HepG2 (cell line): Measurements from ENCODE around the gene ENO3. TPM values are rescaled to one million over a fixed set of nuclear protein-coding genes. Genes with fewer than 3 reads are reported as not detected.
A peak's percentile ranks its signal among the peaks of the same experiment; 100 is the strongest.

Experiments used
- ATF7-NPFF ChIP-seq: sonication (generic); formaldehyde crosslinking; IDR thresholded peaks from 2 replicates; pipeline ENCODE4 v1.8.1; 2023; ENCODE audit warnings: mild to moderate bottlenecking, low read depth, missing genetic modification reagents, moderate library complexity
- CENPX ChIP-seq: sonication (generic); formaldehyde crosslinking; IDR thresholded peaks from 2 replicates; pipeline ENCODE4 v1.9.0; 2021; ENCODE audit warnings: mild to moderate bottlenecking, missing genetic modification reagents, moderate library complexity
- FOXK2 ChIP-seq: fragments of 450-650 bp; IDR thresholded peaks from 2 replicates; pipeline ENCODE4 v1.6.1; 2016
- KAT2B ChIP-seq: fragments of 150-350 bp; IDR thresholded peaks from 2 replicates; pipeline ENCODE4 v1.6.1; 2014; ENCODE audit warnings: low read depth, low read length, borderline replicate concordance
- MEIS2 ChIP-seq: sonication (generic); formaldehyde crosslinking; IDR thresholded peaks from 2 replicates; pipeline ENCODE4 v1.9.0; 2021; ENCODE audit warnings: mild to moderate bottlenecking, missing genetic modification reagents
- SNAPC2 ChIP-seq: sonication (generic); formaldehyde crosslinking; IDR thresholded peaks from 2 replicates; pipeline ENCODE4 v1.8.1; 2022; ENCODE audit warnings: mild to moderate bottlenecking, missing genetic modification reagents
- SOX6 ChIP-seq, 2 experiments: fragments of 450-650 bp in 1 of 2; sonication (generic) in 1 of 2; formaldehyde crosslinking in 1 of 2; IDR thresholded peaks; 2 replicates each; pipeline versions ENCODE4 v1.4.0 to v1.6.1; 2017 to 2020; ENCODE audit warnings: antibody characterized with exemption in 1 of 2, mild to moderate bottlenecking in 1 of 2, missing genetic modification reagents in 1 of 2
- SRSF4 ChIP-seq: fragments of 200-400 bp; formaldehyde crosslinking; IDR thresholded peaks from one replicate; pipeline ENCODE4 v1.6.1; 2018; ENCODE audit warnings: mild to moderate bottlenecking, low read depth, low read length, moderate library complexity; ENCODE audit not compliant: poor library complexity, severe bottlenecking
- ZBTB39 ChIP-seq: sonication (generic); formaldehyde crosslinking; IDR thresholded peaks from 2 replicates; pipeline ENCODE4 v1.5.0; 2020; ENCODE audit warnings: missing genetic modification reagents
- ZNF646 ChIP-seq: sonication (generic); formaldehyde crosslinking; IDR thresholded peaks from 2 replicates; pipeline ENCODE4 v1.9.0; 2021; ENCODE audit warnings: mild to moderate bottlenecking, missing genetic modification reagents
- polyA plus RNA-seq, 8 experiments: library from polyadenylated mRNA; depleted of rRNA in 3 of 8; stranded (reverse) in 7 of 8; unstranded in 1 of 8; fragments of >200 nt; fragmentation: Illumina TruSeq in 4 of 8; extraction: Trizol in 4 of 8; gene quantifications; 2 replicates each; pipeline versions ENCODE4 v1.2.1 to v1.2.3, GENCODE V29; 2011 to 2016; ENCODE audit warnings: low read depth in 4 of 8, missing spikeins in 1 of 8, mixed read lengths in 1 of 8; ENCODE audit not compliant: insufficient read depth in 1 of 8
- total RNA-seq, 5 experiments: library from RNA; depleted of rRNA; stranded (reverse); fragments of >200 nt; fragmentation: Illumina TruSeq; extraction: Trizol; gene quantifications; 2 replicates each; pipeline ENCODE4 v1.2.3, GENCODE V29; 2016; ENCODE audit warnings: low read depth in 1 of 5
- TF ChIP-seq, protein P1 (sequence below): fragments of 450-650 bp; IDR thresholded peaks from 2 replicates; pipeline ENCODE4 v1.6.1; 2016
- TF ChIP-seq, protein P2 (sequence below): sonication (generic); formaldehyde crosslinking; IDR thresholded peaks from 2 replicates; pipeline ENCODE4 v1.8.1; 2023; ENCODE audit warnings: mild to moderate bottlenecking, inconsistent platforms, moderate library complexity, missing genetic modification reagents, borderline replicate concordance
- TF ChIP-seq, protein P3 (sequence below): sonication (generic); formaldehyde crosslinking; IDR thresholded peaks from 2 replicates; pipeline ENCODE4 v1.4.0; 2020; ENCODE audit warnings: mild to moderate bottlenecking, missing genetic modification reagents

The ENO3 gene
- total and polyA plus RNA-seq, 2 of the 13 experiments (the other 11 are each of a cell fraction or from before 2014, with no cell fraction given): 59.8 to 69.8 TPM

GRCh38 chr17:4997302-4998026, 46.5 kb downstream of the ENO3 start, which contains the start of the genes INCA1 and KIF1C (continued):
- TF ChIP-seq, protein P1, sequence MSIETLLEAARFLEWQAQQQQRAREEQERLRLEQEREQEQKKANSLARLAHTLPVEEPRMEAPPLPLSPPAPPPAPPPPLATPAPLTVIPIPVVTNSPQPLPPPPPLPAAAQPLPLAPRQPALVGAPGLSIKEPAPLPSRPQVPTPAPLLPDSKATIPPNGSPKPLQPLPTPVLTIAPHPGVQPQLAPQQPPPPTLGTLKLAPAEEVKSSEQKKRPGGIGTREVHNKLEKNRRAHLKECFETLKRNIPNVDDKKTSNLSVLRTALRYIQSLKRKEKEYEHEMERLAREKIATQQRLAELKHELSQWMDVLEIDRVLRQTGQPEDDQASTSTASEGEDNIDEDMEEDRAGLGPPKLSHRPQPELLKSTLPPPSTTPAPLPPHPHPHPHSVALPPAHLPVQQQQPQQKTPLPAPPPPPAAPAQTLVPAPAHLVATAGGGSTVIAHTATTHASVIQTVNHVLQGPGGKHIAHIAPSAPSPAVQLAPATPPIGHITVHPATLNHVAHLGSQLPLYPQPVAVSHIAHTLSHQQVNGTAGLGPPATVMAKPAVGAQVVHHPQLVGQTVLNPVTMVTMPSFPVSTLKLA: no peak
- no peak; the same call in 1 of the 2 replicates for TF ChIP-seq MEIS2
- no peak for TF ChIP-seq SRSF4
- TF ChIP-seq FOXK2: no peak
- TF ChIP-seq ZNF646 (CRISPR knock-in tag): no peak
- no peak for TF ChIP-seq ZBTB39 (CRISPR knock-in tag)
- TF ChIP-seq, protein P2, sequence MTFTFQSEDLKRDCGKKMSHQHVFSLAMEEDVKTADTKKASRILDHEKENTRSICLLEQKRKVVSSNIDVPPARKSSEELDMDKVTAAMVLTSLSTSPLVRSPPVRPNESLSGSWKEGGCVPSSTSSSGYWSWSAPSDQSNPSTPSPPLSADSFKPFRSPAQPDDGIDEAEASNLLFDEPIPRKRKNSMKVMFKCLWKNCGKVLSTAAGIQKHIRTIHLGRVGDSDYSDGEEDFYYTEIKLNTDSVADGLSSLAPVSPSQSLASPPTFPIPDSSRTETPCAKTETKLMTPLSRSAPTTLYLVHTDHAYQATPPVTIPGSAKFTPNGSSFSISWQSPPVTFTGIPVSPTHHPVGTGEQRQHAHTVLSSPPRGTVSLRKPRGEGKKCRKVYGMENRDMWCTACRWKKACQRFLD (CRISPR knock-in tag): no peak
- peak; percentile 28; the same call in 1 of the 2 replicates for TF ChIP-seq ATF7-NPFF (CRISPR knock-in tag)
- TF ChIP-seq, protein P3, sequence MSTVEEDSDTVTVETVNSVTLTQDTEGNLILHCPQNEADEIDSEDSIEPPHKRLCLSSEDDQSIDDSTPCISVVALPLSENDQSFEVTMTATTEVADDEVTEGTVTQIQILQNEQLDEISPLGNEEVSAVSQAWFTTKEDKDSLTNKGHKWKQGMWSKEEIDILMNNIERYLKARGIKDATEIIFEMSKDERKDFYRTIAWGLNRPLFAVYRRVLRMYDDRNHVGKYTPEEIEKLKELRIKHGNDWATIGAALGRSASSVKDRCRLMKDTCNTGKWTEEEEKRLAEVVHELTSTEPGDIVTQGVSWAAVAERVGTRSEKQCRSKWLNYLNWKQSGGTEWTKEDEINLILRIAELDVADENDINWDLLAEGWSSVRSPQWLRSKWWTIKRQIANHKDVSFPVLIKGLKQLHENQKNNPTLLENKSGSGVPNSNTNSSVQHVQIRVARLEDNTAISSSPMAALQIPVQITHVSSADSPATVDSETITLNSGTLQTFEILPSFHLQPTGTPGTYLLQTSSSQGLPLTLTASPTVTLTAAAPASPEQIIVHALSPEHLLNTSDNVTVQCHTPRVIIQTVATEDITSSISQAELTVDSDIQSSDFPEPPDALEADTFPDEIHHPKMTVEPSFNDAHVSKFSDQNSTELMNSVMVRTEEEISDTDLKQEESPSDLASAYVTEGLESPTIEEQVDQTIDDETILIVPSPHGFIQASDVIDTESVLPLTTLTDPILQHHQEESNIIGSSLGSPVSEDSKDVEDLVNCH (CRISPR knock-in tag): no peak
- no peak for TF ChIP-seq SNAPC2 (CRISPR knock-in tag)
- TF ChIP-seq SOX6 (IDR thresholded peaks at IDR 0.05): no peak
- TF ChIP-seq SOX6 (CRISPR knock-in tag; IDR thresholded peaks at IDR 0.05): no peak
- TF ChIP-seq CENPX (CRISPR knock-in tag): no peak
- TF ChIP-seq KAT2B: no peak
